Erythroblast (primary cell): ENCODE data around the gene RIC3.

Experiments used
- DNase-seq, 2 experiments: peaks; one replicate each; lab custom pipeline; 2025; lab: John Stamatoyannopoulos, UW
- GATA1 ChIP-seq: IDR thresholded peaks from 2 replicates; pipeline ENCODE4 v1.6.1; 2011; ENCODE audit warnings: low read depth, mild to moderate bottlenecking, control low read depth, low read length, moderate library complexity
- POLR2A ChIP-seq: IDR thresholded peaks from 2 replicates; pipeline ENCODE4 v1.6.1; 2011; ENCODE audit warnings: mild to moderate bottlenecking, low read length

RIC3 gene

DNA sequence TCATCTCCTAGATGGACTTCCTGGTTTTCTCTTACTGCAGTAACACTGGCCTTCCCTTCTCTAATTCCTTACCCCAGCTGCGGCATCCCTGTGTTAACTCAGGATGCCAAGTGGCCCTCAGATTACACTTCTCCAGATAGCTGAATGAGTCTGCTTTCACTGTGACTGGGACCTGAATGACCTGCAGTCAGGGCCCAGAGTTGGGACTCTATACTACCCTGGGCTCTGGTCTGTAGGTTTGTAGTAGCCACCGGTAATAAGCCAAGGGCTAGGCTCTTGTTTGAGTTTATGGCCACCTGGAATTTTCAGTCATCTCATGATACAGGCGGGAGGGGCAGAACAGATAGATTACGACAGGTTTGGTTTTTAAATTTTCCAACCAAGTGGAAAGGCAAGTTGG is 63.7 kb downstream of the RIC3 start:
- TF ChIP-seq GATA1: no peak
- TF ChIP-seq POLR2A: no peak
- no peak for DNase-seq

GRCh38 chr11:8103909-8104308 is 64.9 kb downstream of the RIC3 start:
- no peak for DNase-seq
- TF ChIP-seq POLR2A (no peak), GATA1 (no peak)

DNA sequence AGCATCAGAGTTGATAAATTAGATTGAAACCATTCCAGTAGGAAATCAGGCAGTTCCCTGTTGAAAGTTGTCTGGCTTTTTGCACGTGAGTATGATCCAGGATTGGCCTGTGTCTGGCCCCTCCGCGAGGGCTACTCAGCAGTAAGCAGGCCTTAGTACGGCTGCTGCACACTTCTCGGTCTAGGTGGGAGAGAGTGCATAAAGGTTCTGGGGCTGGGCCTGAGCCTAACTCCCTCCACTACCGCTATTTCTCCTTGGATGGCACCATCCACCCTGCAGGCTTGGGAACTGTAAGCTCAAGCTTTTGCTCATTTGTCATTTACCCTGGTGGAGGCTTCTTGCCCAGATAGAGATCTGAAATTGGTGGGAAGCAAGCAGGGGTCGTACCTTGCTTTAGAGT is 65.9 kb downstream of the RIC3 start:
- no peak for DNase-seq
- TF ChIP-seq GATA1 (no peak), POLR2A (no peak)

GRCh38 chr11:8102296-8102915 is 66.4 kb downstream of the RIC3 start:
- DNase-seq: no peak
- no peak for TF ChIP-seq GATA1
- TF ChIP-seq POLR2A: no peak

DNA sequence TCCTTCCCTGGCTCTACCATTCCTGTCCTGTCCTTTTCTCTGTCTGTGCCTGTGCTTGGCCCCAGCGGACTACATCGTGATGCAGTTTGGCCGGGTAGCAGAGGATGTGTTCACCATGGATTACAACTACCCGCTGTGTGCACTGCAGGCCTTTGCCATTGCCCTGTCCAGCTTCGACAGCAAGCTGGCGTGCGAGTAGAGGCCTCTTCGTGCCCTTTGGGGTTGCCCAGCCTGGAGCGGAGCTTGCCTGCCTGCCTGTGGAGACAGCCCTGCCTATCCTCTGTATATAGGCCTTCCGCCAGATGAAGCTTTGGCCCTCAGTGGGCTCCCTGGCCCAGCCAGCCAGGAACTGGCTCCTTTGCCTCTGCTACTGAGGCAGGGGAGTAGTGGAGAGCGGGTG is 67.4 kb downstream of the RIC3 start:
- TF ChIP-seq GATA1 (no peak), POLR2A (no peak)
- no peak for DNase-seq

DNA sequence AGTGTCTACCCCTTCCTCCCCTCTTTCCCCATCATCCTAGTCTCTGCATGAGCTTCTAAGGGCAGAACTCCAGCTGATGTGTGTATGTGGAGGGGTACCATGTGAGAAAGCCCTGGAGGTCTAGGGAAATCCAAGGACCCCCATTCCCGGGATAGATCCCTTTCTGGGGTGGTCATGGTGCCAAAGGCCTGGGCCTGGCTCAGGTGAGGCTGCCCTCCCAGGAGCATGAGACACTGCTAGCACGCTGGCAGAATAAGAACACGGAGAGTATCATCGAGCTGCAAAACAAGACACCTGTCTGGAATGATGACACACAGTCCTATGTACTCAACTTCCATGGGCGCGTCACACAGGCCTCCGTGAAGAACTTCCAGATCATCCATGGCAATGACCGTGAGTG is 68.2 kb downstream of the RIC3 start:
- DNase-seq: no peak
- TF ChIP-seq POLR2A (no peak), GATA1 (no peak)

GRCh38 chr11:8100158-8100557 is 68.7 kb downstream of the RIC3 start:
- no peak for DNase-seq
- TF ChIP-seq POLR2A (no peak), GATA1 (no peak)

- peak; percentile 60 to 79 for DNase-seq
- TF ChIP-seq POLR2A: no peak
- TF ChIP-seq GATA1: no peak
These were observed 69.4 kb downstream of the RIC3 start for GRCh38 chr11:8099291-8099899.

DNA sequence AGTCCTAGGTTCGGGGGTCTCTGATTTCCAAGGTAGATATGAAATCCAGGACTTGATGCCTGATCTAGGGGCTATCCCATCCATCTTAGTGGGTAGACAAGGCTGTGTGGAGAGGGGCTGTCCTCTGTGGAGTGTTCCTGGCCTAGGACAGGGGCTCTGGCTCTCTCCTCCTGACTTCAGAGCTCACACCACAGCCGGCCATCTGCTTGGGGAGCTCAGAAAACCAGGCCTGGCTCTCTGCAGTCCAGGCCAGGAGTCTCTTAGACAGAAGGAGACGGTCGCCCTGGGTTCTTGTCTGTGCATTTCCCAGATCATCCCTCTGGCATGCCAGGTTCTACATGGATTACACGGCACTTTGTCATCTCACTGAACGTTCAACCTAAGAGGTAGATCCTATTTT is 69.9 kb downstream of the RIC3 start:
- no peak for DNase-seq
- no peak for TF ChIP-seq POLR2A
- no peak for TF ChIP-seq GATA1

GRCh38 chr11:8098361-8098760 is 70.5 kb downstream of the RIC3 start:
- no peak for DNase-seq
- TF ChIP-seq POLR2A (no peak), GATA1 (no peak)

DNA sequence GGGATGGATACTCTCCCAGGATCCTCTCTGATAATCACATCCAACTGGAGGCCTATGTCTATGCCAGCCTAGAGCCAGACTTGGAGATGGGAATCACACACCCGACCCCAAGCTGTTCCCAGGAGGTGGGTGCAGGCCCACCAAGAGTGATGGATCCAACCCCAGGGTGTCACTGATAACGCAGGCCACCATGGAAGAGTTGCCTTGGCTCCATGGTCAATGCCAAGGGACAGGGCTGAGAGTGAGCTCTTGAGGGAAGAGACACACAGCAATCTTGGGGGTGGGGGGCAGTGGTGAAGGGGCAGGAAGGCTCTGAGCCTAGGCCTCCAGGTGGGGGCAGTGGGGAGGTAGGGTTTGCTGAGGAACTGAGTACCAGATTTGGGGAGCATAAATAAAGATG is 70.9 kb downstream of the RIC3 start:
- no peak for DNase-seq
- no peak for TF ChIP-seq POLR2A
- no peak for TF ChIP-seq GATA1

DNA sequence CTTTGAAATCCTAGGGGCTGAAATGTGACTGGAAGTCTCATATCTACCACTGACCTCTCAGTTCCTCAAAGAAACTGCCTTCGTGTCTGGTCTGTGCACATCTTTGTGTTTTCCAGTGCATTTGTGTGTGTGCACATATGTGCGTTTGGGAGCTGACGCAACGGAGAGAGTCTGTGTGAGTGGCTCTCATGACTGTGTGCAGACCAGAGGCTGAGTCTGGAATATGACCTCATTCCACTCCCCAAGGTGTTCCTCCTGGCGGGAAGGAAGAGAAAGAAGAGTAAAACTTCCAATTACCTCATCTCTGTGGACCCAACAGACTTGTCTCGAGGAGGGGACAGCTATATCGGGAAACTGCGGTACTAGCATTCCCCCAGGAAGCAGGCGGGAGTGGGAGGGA is 71.4 kb downstream of the RIC3 start:
- DNase-seq: no peak
- TF ChIP-seq POLR2A (no peak), GATA1 (no peak)

- TF ChIP-seq GATA1: no peak
- no peak for TF ChIP-seq POLR2A
- DNase-seq: no peak
These were observed 71.8 kb downstream of the RIC3 start for GRCh38 chr11:8097062-8097461.

DNA sequence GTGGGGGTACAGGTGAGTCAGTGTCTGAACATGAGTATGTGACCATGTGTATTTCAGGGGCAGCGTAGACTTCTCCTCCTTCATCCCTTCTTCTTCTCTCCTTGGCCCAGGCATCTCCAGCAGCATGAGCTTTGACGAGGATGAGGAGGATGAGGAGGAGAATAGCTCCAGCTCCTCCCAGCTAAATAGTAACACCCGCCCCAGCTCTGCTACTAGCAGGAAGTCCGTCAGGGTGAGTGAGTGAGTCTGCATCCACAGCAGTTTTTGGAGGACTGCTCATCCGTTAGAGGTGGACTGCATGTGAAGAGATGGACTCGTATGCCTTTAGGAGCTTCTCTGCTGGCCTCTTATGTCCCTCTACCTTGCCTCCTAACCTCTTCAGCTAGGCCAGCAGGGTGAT is 72.2 kb downstream of the RIC3 start:
- no peak for DNase-seq

DNA sequence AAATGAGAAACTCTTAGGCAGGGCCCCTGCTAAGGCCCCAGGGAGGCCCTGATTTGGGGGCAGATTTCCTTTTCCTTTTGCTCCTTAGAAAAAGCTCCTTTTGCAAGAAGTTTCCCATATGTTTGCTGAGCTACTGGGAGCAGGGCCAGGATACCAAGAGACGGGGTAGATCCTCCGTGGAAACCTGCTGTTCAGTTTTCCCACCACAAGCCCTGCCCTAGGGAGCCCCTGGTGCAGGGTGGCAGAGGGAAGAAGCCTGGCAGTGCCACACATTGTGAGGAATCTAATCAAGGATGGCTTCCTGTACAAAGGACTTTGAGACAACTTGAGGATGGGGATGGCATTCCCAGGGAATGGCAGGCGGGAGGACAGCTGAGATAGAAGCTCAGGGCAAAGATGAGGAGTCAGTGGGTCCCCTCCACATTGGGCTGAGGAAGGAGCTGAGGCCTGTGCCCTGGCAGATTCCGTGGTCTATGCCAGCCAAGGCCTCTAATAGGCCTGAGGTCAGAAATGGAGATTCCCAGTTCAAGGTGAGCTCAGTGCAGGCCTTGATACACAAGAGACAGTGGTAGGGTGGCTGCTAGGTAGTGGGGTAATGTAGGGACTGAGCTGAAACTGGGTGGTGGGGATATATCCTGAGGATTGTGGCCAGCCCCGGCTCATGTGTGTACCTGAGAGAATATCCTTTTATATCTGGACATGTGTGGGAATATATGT is 72.9 kb downstream of the RIC3 start:
- no peak for DNase-seq
- no peak for TF ChIP-seq GATA1
- TF ChIP-seq POLR2A: no peak

More for the DNA sequence above, 72.2 kb downstream of the RIC3 start:
- no peak for TF ChIP-seq GATA1
- no peak for TF ChIP-seq POLR2A
